CD4-positive, alpha-beta T cell treated with Interferon alpha-2 for 1 hour (primary cell): ENCODE data around the gene KIF6.

Source experiments
- DNase-seq, 2 donors: peaks; one replicate each; pipeline ENCODE4 v3.0.0-alpha.2; 2020 to 2022

The KIF6 gene

GRCh38 chr6:39411465-39411864, 313.7 kb downstream of the KIF6 start:
- DNase-seq: no peak

DNA sequence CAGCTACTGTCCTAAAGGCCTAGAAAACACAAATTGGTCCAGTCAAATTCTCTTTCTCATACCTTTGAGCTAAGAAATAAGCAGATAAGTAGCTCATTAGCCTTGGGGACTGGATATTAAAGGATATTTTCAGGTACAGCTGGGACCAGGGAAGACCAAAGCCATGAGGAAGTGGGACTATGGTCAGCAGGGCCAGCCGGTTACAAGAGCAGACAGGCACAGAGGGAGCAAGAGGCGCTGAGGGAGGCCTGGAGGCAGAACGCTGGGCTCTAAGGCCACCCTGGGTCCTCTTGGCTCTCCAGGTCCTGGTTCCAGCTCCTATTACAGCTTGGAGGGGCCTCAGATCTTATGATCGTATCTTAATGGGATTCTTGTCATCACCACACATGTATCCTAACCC, 314.2 kb downstream of the KIF6 start:
- DNase-seq: no peak

- no peak for DNase-seq
Measured at GRCh38 chr6:39409889-39410288, 315.3 kb downstream of the KIF6 start.

DNA sequence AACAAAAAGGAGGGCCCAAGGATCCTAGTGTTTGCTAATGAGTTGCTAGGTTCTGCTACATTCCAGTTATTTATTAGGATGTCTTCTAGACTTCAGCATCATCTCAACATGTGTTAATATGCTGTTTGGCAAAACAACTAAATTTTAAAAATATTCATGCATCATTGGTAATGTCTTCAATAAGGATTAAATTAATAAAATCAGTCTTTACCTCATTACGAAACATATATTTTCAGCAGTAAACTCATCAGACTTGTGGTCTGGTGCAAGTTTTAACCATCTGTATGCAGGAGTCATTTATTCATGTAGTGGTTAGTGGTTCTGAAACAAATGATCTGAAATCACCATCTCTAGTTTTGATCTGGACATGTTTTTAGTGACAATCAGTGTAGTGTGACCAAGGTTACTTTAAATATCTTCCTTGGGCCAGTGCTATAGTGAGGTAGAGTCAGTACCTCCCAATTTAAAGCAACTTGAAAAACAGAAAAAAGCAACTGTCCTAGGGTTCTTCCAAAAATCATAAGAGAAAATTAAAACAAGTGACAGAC, 317.7 kb downstream of the KIF6 start:
- no peak for DNase-seq

DNA sequence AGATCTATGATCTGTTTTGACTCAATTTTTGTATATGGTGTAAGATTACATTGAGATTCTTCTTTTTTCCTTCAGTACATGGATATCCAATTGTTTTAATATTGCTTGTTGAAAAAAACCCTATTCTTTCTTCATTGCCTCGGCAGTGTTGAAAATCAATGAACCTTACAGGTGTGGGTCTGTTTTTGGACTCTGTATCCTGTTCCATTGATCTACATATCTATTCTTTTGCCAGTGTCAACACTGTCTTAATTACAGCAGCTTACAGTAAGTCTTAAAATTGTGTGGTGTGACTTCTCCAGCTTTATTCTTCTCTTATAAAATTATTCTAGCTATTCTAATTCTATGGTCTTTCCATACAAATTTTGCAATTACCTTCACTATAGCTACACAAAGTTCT, 320.9 kb downstream of the KIF6 start:
- DNase-seq: no peak

GRCh38 chr6:39403304-39403703, 321.9 kb downstream of the KIF6 start:
- DNase-seq: no peak

GRCh38 chr6:39402239-39402751, 322.9 kb downstream of the KIF6 start:
- DNase-seq: no peak

- DNase-seq: no peak
Measured at GRCh38 chr6:39401376-39401775, 323.8 kb downstream of the KIF6 start.

DNA sequence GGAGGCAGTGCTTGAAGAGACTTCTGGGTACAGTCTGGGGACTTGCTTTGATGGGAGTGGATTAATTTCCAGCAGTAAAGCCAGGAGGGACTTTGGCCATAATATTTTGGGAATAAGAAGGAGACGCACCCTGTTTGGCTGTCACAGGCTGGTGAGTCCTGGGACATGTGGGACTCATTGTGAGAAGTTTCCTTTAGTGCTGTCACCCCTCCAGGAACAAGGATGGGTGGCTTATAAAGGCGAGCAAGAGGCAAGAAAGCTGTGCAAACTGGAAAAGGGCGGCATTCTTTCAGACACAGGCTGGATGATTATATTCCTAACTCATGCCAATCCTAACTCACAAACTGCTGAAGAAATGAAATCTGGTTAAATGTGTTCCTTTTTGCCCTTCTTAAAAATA, 325.2 kb downstream of the KIF6 start:
- DNase-seq: no peak

- no peak for DNase-seq
Measured at GRCh38 chr6:39396854-39397253, 328.4 kb downstream of the KIF6 start.

- DNase-seq: no peak
Measured at GRCh38 chr6:39393075-39393474, 332.1 kb downstream of the KIF6 start.

DNA sequence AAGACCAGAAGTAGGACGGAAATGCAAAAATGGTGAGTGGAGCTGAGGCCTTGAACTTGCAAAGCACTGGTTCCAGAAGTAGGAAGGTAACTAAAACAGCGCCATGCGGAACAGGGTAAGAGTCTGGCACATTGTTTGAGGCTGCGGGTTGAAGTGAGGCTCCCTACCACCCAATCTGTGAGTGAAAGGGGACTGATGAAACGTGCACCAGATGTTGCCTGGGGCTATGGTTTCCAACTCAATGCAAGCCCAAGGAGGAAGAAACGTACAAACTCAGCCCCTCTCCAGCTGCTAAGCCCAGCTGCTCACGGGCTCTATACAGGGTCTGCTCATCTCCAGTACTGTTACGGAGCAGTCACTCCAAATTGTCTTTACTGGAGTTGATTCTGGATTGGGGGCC, 334.0 kb downstream of the KIF6 start:
- no peak for DNase-seq

DNA sequence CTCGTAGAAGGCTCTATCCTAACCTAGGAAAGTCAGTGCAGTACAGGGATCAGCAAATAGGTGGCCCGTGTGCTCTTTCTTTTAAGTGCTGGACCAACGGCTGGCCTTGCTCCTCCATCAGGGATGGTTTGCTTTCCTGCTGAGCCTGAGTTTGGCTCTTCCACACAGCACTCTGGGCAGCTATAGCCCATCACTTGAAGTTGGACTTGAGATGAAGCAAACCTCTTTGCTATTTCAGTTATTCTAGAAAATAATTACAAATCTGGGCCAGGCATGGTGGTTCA, 335.8 kb downstream of the KIF6 start:
- no peak for DNase-seq

DNA sequence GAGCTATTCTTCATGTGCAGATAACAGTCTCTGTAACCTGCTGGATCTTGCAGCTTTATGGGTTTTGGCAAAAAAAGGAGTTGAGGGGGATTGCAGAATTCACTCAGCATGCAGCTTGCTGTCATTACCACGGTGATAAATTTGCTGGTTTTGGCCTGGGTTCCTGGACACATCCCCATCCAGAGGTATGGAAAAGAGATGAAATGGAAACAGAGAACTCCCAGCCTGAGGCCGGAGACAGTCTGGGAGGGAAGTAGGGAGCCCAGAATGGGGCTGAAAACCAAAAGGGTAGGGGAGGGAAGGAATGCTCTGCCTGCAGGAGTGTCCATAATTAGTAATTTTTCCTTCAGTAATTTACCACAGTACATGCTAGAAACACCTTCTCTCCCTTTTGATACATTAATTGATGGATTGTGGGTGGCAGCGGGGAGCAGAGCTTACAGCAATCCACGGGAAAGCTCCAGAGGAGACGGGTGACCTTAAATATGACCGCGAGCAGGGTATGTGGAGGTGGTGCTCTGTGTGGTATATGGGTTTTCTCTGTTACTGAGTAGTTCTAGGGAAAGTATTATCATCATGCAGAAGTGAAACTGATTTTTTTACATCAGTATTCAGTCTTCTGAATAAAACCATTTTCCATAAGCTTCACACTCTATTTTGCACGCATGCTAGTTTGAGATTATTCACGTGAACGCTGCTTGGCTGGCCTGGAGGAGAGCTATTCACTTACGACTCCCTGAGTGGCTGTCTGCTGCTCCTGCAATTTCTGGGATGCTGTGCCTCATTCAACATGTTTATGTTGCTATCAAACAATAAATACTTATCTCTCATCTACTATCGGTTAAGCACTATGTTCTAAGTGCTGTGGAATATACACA, 336.4 kb downstream of the KIF6 start:
- no peak for DNase-seq

GRCh38 chr6:39387785-39388184, 337.4 kb downstream of the KIF6 start:
- DNase-seq: no peak

DNA sequence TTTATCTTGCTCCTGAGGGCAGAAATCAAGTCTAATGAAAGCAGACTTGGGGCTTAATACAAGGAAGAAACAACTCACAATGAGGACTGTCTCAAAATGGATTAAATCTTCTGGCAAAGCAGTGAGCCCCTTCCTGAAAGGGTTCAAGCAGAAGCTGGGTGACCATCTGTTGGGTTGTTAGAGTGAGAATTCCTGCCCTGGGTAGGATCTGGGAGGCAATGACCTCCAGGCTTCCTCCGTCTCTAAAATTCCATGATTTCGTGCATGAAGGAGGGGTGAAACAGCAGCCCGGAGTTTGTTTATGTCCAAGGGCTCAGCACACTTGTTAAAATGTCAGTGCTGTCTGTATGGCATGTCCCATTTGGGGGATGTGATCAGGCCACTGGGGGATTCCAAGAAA, 338.7 kb downstream of the KIF6 start:
- DNase-seq: no peak

GRCh38 chr6:39381550-39382140, 343.6 kb downstream of the KIF6 start:
- no peak for DNase-seq

GRCh38 chr6:39380837-39381549, 344.2 kb downstream of the KIF6 start:
- DNase-seq: no peak

- DNase-seq: no peak
Measured at GRCh38 chr6:39378960-39379425, 346.2 kb downstream of the KIF6 start.

GRCh38 chr6:39378175-39378959, 346.8 kb downstream of the KIF6 start:
- DNase-seq: no peak

DNA sequence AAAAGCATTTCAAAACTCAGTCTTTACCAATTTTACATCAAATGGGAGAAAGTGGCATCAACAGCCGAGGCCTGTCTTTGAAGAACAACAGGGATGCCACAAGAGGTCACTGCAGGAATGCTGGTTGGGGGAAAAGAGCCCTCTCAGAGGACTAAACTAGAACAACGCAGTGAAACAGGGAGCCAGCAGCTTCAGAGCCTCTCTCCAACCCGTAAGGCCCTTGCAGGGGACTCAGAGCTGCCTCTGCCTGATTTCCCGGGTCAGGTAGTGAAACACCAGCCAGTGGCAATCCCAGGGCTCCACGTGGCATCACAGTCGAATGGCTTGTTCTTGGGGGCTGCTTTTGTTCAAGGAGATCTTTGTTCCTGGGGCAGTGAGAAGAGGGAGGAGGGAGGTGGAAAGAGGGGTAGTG, 347.7 kb downstream of the KIF6 start:
- DNase-seq: no peak

- DNase-seq: no peak
Measured at GRCh38 chr6:39375405-39375804, 349.8 kb downstream of the KIF6 start.

DNA sequence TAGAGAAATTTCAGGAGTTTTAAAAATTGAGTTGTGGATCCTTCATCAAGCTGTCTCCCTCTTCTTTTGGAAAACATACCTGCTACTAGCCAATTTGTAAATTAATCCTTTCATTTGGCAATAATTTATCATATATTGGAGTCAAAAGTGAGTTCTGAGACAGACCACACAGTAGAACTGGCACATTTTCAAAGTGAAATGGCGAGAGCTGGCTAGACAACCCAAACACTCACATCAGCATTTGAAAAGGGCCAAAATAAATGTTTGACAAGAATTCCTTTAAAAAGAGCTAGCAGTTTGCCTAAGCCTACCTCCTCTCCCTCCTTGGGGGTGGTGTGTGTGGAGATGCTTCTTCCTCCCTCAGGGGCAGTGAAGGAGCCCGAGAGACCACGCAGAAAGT, 354.8 kb downstream of the KIF6 start:
- no peak for DNase-seq
